HCT116 (cell line): ENCODE data around the gene BMP7.

ENCODE experiments used
- CEBPB ChIP-seq: IDR thresholded peaks from 2 replicates; pipeline ENCODE4 v1.6.1; 2012; ENCODE audit warnings: low read depth
- EGR1 ChIP-seq: IDR thresholded peaks from 2 replicates; pipeline ENCODE4 v1.6.1; 2012; ENCODE audit warnings: low read depth
- EZH2 ChIP-seq: fragments of 200-600 bp; sonication (generic); IDR thresholded peaks from 2 replicates; pipeline ENCODE4 v1.6.1; 2017; ENCODE audit warnings: antibody characterized with exemption, mixed run types
- JUND ChIP-seq: IDR thresholded peaks from 2 replicates; pipeline ENCODE4 v1.6.1; 2012
- POLR2A ChIP-seq: IDR thresholded peaks from 2 replicates; pipeline ENCODE4 v1.7.0; 2011; ENCODE audit warnings: borderline replicate concordance; ENCODE audit not compliant: insufficient read depth, insufficient read length; ENCODE audit errors: extremely low read depth
- POLR2AphosphoS5 ChIP-seq: IDR thresholded peaks from 2 replicates; pipeline ENCODE4 v1.6.1; 2011; ENCODE audit warnings: mild to moderate bottlenecking, low read depth, low read length, moderate library complexity
- SRF ChIP-seq: IDR thresholded peaks from 2 replicates; pipeline ENCODE4 v1.6.1; 2012; ENCODE audit warnings: low read depth
- ZFX ChIP-seq: fragments of 450-650 bp; IDR thresholded peaks from 2 replicates; pipeline ENCODE4 v1.6.1; 2017
- ZNF274 ChIP-seq: fragments of 200-500 bp; sonication (Bioruptor generic); IDR thresholded peaks from 2 replicates; pipeline ENCODE4 v1.6.1; 2014; ENCODE audit warnings: mild to moderate bottlenecking, low read depth, low read length, inconsistent platforms
- TF ChIP-seq, protein P1 (sequence below), 3 experiments: fragments of 200-600 bp in 1 of 3; sonication (generic) in 1 of 3; IDR thresholded peaks in 2 of 3; conservative IDR thresholded peaks in 1 of 3; 2 replicates each; pipeline ENCODE4 v1.5.1; 2012 to 2017; ENCODE audit warnings: low read depth in 2 of 3, low read length in 2 of 3, antibody characterized with exemption in 1 of 3, borderline replicate concordance in 1 of 3, control low read depth in 1 of 3, mild to moderate bottlenecking in 1 of 3, mixed read lengths in 1 of 3, mixed run types in 1 of 3, moderate library complexity in 1 of 3; ENCODE audit not compliant: insufficient read depth in 1 of 3
- TF ChIP-seq, protein P2 (sequence below): IDR thresholded peaks from 2 replicates; pipeline ENCODE4 v1.6.1; 2012
- TF ChIP-seq, protein P3 (sequence below): IDR thresholded peaks from 2 replicates; pipeline ENCODE4 v1.6.1; 2012
- TF ChIP-seq, protein P4 (sequence below): IDR thresholded peaks from 2 replicates; pipeline ENCODE4 v1.6.1; 2012; ENCODE audit warnings: low read depth

- TF ChIP-seq, protein P1, sequence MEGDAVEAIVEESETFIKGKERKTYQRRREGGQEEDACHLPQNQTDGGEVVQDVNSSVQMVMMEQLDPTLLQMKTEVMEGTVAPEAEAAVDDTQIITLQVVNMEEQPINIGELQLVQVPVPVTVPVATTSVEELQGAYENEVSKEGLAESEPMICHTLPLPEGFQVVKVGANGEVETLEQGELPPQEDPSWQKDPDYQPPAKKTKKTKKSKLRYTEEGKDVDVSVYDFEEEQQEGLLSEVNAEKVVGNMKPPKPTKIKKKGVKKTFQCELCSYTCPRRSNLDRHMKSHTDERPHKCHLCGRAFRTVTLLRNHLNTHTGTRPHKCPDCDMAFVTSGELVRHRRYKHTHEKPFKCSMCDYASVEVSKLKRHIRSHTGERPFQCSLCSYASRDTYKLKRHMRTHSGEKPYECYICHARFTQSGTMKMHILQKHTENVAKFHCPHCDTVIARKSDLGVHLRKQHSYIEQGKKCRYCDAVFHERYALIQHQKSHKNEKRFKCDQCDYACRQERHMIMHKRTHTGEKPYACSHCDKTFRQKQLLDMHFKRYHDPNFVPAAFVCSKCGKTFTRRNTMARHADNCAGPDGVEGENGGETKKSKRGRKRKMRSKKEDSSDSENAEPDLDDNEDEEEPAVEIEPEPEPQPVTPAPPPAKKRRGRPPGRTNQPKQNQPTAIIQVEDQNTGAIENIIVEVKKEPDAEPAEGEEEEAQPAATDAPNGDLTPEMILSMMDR (IDR thresholded peaks at IDR 0.05 in 2 of 3, conservative IDR thresholded peaks at IDR 0.05 in 1 of 3; ENCODE audit: borderline replicate concordance in 1 of 3, insufficient read depth in 1 of 3, low read depth in 2 of 3, low read length in 2 of 3) = no peak
- TF ChIP-seq CEBPB (no peak), POLR2AphosphoS5 (no peak), SRF (no peak), EZH2 (no peak), ZFX (no peak), POLR2A (no peak), ZNF274 (no peak), JUND (no peak), EGR1 (no peak)
- TF ChIP-seq, protein P2, sequence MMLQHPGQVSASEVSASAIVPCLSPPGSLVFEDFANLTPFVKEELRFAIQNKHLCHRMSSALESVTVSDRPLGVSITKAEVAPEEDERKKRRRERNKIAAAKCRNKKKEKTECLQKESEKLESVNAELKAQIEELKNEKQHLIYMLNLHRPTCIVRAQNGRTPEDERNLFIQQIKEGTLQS = no peak
- TF ChIP-seq, protein P3, sequence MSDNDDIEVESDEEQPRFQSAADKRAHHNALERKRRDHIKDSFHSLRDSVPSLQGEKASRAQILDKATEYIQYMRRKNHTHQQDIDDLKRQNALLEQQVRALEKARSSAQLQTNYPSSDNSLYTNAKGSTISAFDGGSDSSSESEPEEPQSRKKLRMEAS = no peak
- TF ChIP-seq, protein P4, sequence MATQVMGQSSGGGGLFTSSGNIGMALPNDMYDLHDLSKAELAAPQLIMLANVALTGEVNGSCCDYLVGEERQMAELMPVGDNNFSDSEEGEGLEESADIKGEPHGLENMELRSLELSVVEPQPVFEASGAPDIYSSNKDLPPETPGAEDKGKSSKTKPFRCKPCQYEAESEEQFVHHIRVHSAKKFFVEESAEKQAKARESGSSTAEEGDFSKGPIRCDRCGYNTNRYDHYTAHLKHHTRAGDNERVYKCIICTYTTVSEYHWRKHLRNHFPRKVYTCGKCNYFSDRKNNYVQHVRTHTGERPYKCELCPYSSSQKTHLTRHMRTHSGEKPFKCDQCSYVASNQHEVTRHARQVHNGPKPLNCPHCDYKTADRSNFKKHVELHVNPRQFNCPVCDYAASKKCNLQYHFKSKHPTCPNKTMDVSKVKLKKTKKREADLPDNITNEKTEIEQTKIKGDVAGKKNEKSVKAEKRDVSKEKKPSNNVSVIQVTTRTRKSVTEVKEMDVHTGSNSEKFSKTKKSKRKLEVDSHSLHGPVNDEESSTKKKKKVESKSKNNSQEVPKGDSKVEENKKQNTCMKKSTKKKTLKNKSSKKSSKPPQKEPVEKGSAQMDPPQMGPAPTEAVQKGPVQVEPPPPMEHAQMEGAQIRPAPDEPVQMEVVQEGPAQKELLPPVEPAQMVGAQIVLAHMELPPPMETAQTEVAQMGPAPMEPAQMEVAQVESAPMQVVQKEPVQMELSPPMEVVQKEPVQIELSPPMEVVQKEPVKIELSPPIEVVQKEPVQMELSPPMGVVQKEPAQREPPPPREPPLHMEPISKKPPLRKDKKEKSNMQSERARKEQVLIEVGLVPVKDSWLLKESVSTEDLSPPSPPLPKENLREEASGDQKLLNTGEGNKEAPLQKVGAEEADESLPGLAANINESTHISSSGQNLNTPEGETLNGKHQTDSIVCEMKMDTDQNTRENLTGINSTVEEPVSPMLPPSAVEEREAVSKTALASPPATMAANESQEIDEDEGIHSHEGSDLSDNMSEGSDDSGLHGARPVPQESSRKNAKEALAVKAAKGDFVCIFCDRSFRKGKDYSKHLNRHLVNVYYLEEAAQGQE = no peak
Observed at GRCh38 chr20:57249073-57249472, 17.4 kb downstream of the BMP7 start.
